Neural progenitor cell (in vitro differentiated cells): ENCODE results near the gene SMPDL3B. TPM values are rescaled to one million over a fixed set of nuclear protein-coding genes. Genes with fewer than 3 reads are reported as not detected.

Experiments
- DNase-seq: peaks from one replicate; pipeline ENCODE4 v3.0.0-alpha.2; 2016; ENCODE audit warnings: low spot score
- H2AFZ ChIP-seq: fragments of 200-600 bp; sonication (generic); replicated peaks from 2 replicates; pipeline ENCODE4 v1.6.1; 2016; ENCODE audit warnings: antibody characterized with exemption
- H3F3A ChIP-seq: fragments of 200-600 bp; sonication (generic); 2 replicates; pipeline ENCODE4 v1.6.1; 2016; ENCODE audit warnings: antibody characterized with exemption, low read depth
- H3K27ac ChIP-seq: fragments of 200-600 bp; sonication (generic); 2 replicates; pipeline ENCODE4 v1.5.1; 2016; ENCODE audit warnings: mild to moderate bottlenecking
- H3K27me3 ChIP-seq: fragments of 200-600 bp; sonication (generic); 2 replicates; pipeline ENCODE4 v1.6.1; 2016; ENCODE audit warnings: mild to moderate bottlenecking, moderate library complexity
- H3K36me3 ChIP-seq: fragments of 200-600 bp; sonication (generic); 2 replicates; pipeline ENCODE4 v1.5.1; 2016
- H3K4me1 ChIP-seq: fragments of 200-600 bp; sonication (generic); 2 replicates; pipeline ENCODE4 v1.6.1; 2016; ENCODE audit warnings: mixed run types
- H3K4me2 ChIP-seq: fragments of 200-600 bp; sonication (generic); 2 replicates; pipeline ENCODE4 v1.6.1; 2016
- H3K4me3 ChIP-seq: fragments of 200-600 bp; sonication (generic); 2 replicates; pipeline ENCODE4 v1.5.1; 2016
- H3K79me2 ChIP-seq: fragments of 200-600 bp; sonication (generic); 2 replicates; pipeline ENCODE4 v1.6.1; 2016; ENCODE audit warnings: low read depth
- H3K9ac ChIP-seq: fragments of 200-600 bp; sonication (generic); 2 replicates; pipeline ENCODE4 v1.6.1; 2016
- H3K9me3 ChIP-seq: fragments of 200-600 bp; sonication (generic); 2 replicates; pipeline ENCODE4 v1.5.1; 2016; ENCODE audit warnings: low read depth
- H4K20me1 ChIP-seq: fragments of 200-600 bp; sonication (generic); 2 replicates; pipeline ENCODE4 v1.6.1; 2016; ENCODE audit warnings: low read depth
- H3K27ac Mint-ChIP-seq: 3 replicates; pipeline ENCODE4 v1.8.0; 2021; ENCODE audit warnings: mixed read lengths
- H3K27me3 Mint-ChIP-seq: 2 replicates; pipeline ENCODE4 v1.8.0; 2022; ENCODE audit warnings: low read depth, mild to moderate bottlenecking, inconsistent platforms, moderate library complexity, mixed read lengths; ENCODE audit not compliant: insufficient read depth
- H3K36me3 Mint-ChIP-seq: 3 replicates; pipeline ENCODE4 v1.8.0; 2021; ENCODE audit warnings: mixed read lengths
- H3K4me1 Mint-ChIP-seq: 3 replicates; pipeline ENCODE4 v1.8.0; 2021; ENCODE audit warnings: mixed read lengths
- H3K4me3 Mint-ChIP-seq: 3 replicates; pipeline ENCODE4 v1.8.0; 2021; ENCODE audit warnings: mild to moderate bottlenecking, moderate library complexity, mixed read lengths
- H3K9me3 Mint-ChIP-seq: 3 replicates; pipeline ENCODE4 v1.8.0; 2020; ENCODE audit warnings: mixed read lengths
- EZH2 ChIP-seq: fragments of 200-600 bp; sonication (generic); IDR thresholded peaks from 2 replicates; pipeline ENCODE4 v1.6.1; 2017; ENCODE audit warnings: antibody characterized with exemption, mild to moderate bottlenecking, moderate library complexity
- EZH2phosphoT487 ChIP-seq: fragments of 200-600 bp; sonication (generic); IDR thresholded peaks from 2 replicates; pipeline ENCODE4 v1.6.1; 2017; ENCODE audit warnings: antibody characterized with exemption
- total RNA-seq: library from RNA; depleted of rRNA; stranded (reverse); fragments of >200 nt; gene quantifications from 2 replicates; pipeline ENCODE4 v1.2.3, GENCODE V29; 2015; ENCODE audit warnings: low replicate concordance
- TF ChIP-seq, protein P1 (sequence below): fragments of 200-600 bp; sonication (generic); IDR thresholded peaks from 2 replicates; pipeline ENCODE4 v1.5.1; 2017; ENCODE audit warnings: antibody characterized with exemption, mild to moderate bottlenecking

Gene SMPDL3B
- total RNA-seq, 1 donor from 2014 or later = 1.2 TPM

DNA sequence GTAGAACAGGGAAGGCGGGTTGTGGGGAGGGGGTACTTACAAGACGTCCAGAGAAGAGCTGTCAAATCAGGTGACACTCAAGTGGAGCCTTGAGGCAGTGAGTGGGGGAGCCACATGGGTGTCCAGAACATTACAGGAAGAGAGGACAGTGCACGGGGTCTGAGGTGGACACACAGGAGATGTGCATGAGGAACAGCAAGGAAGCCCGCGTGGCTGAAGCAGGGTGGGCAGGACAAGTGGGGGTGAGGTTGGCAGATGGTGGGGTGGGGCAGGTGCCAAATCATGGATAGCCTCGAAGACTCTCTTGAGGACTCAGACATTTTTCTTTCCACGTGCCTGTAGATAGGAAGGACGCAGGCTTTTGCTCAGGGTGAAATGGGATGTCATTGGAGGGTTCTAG is 921 bp downstream of the SMPDL3B start:
- peak overlapping the region; percentile 49 for H3K4me3 ChIP-seq
- no peaks in the 10 kb centered on the region for H3K36me3 Mint-ChIP-seq

DNA sequence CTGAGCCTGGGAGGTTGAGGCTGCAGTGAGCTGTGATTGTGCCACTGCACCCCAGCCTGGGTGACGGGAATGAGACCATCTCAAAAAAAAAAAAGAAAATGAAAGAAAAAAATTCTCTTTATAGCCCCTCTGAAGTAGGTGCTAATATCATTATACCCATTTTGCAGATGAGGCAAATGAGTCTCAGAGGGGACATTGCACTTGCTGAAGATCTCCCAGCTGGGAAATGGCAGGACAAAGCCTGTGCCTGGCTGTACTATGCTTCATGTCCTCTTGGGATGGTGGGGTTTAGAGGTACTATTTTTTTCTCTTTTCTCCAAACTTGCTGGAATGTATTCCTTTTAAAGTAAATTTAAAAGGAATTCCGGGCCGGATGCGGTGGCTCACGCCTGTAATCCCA is 1.6 kb downstream of the SMPDL3B start:
- H3K4me2 ChIP-seq = no peak overlapping the region
- no peak for DNase-seq

More for the DNA sequence above, 921 bp downstream of the SMPDL3B start:
- no peaks in the 10 kb centered on the region for H4K20me1 ChIP-seq
- Mint-ChIP-seq H3K4me3 (no peak overlapping the region), H3K27ac (no peak overlapping the region), H3K27me3 (peaks cover 19% of the 10 kb centered on the region), H3K4me1 (peaks cover 13% of the 10 kb centered on the region), H3K9me3 (no peaks in the 10 kb centered on the region)
- DNase-seq = no peak
- H3F3A ChIP-seq = peaks cover 29% of the 10 kb centered on the region
- H3K27ac ChIP-seq = no peak overlapping the region
- H2AFZ ChIP-seq = peak overlapping the region; percentile 98
- no peaks in the 10 kb centered on the region for H3K9me3 ChIP-seq
- H3K4me1 ChIP-seq = peaks cover 23% of the 10 kb centered on the region
- H3K9ac ChIP-seq = no peak overlapping the region
- H3K27me3 ChIP-seq = peaks cover 14% of the 10 kb centered on the region
- H3K4me2 ChIP-seq = peak overlapping the region; percentile 86
- no peaks in the 10 kb centered on the region for H3K79me2 ChIP-seq
- TF ChIP-seq EZH2phosphoT487 (no peak), EZH2 (no peak)
- TF ChIP-seq, protein P1, sequence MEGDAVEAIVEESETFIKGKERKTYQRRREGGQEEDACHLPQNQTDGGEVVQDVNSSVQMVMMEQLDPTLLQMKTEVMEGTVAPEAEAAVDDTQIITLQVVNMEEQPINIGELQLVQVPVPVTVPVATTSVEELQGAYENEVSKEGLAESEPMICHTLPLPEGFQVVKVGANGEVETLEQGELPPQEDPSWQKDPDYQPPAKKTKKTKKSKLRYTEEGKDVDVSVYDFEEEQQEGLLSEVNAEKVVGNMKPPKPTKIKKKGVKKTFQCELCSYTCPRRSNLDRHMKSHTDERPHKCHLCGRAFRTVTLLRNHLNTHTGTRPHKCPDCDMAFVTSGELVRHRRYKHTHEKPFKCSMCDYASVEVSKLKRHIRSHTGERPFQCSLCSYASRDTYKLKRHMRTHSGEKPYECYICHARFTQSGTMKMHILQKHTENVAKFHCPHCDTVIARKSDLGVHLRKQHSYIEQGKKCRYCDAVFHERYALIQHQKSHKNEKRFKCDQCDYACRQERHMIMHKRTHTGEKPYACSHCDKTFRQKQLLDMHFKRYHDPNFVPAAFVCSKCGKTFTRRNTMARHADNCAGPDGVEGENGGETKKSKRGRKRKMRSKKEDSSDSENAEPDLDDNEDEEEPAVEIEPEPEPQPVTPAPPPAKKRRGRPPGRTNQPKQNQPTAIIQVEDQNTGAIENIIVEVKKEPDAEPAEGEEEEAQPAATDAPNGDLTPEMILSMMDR = no peak
- no peaks in the 10 kb centered on the region for H3K36me3 ChIP-seq

DNA sequence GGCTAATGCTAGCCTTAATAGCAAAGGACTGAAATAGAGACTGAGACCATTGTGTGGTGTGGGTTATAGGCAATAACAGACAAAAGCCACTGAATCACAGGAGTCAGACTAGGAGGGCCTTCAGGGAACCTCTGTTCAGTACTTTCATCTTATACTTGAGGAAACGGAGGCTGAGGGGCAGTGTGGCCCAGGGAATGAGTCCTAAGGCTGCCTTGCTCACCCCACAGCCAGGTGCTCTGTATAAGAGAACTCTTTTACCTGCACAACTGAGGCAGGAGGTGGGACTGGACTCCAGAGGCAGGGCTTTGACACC is 2.7 kb downstream of the SMPDL3B start:
- no peak for DNase-seq
- H3K4me3 ChIP-seq = no peak overlapping the region
- H3K79me2 ChIP-seq = no peaks in the 10 kb centered on the region
- H3K27me3 ChIP-seq = peaks cover 14% of the 10 kb centered on the region
- no peak overlapping the region for H3K9ac ChIP-seq
- no peak overlapping the region for H3K27ac Mint-ChIP-seq
- no peak overlapping the region for H2AFZ ChIP-seq
- H3K36me3 ChIP-seq = no peaks in the 10 kb centered on the region
- H3K4me1 ChIP-seq = peaks cover 23% of the 10 kb centered on the region
- no peaks in the 10 kb centered on the region for H3K9me3 ChIP-seq
- H3K27me3 Mint-ChIP-seq = peaks cover 17% of the 10 kb centered on the region
- peaks cover 13% of the 10 kb centered on the region for H3K4me1 Mint-ChIP-seq
- H3K9me3 Mint-ChIP-seq = no peaks in the 10 kb centered on the region
- H4K20me1 ChIP-seq = no peaks in the 10 kb centered on the region
- no peak for TF ChIP-seq EZH2
- TF ChIP-seq, protein P1 = no peak
- TF ChIP-seq EZH2phosphoT487 = no peak
- H3K4me3 Mint-ChIP-seq = no peak overlapping the region
- H3K27ac ChIP-seq = no peak overlapping the region
- H3K36me3 Mint-ChIP-seq = no peaks in the 10 kb centered on the region
- peaks cover 29% of the 10 kb centered on the region for H3F3A ChIP-seq
- peak overlapping the region; percentile 49 for H3K4me2 ChIP-seq

More for the DNA sequence above, 1.6 kb downstream of the SMPDL3B start:
- Mint-ChIP-seq H3K4me1 (peaks cover 13% of the 10 kb centered on the region), H3K27ac (no peak overlapping the region), H3K4me3 (no peak overlapping the region), H3K36me3 (no peaks in the 10 kb centered on the region), H3K27me3 (peaks cover 19% of the 10 kb centered on the region), H3K9me3 (no peaks in the 10 kb centered on the region)
- no peak overlapping the region for H2AFZ ChIP-seq
- no peaks in the 10 kb centered on the region for H4K20me1 ChIP-seq
- H3K27ac ChIP-seq = no peak overlapping the region
- peaks cover 14% of the 10 kb centered on the region for H3K27me3 ChIP-seq
- H3K79me2 ChIP-seq = no peaks in the 10 kb centered on the region
- H3K4me3 ChIP-seq = no peak overlapping the region
- H3K9me3 ChIP-seq = no peaks in the 10 kb centered on the region
- H3K9ac ChIP-seq = no peak overlapping the region
- H3K4me1 ChIP-seq = peaks cover 23% of the 10 kb centered on the region
- TF ChIP-seq EZH2phosphoT487 (peak; percentile 9), EZH2 (no peak)
- TF ChIP-seq, protein P1 = no peak
- peaks cover 29% of the 10 kb centered on the region for H3F3A ChIP-seq
- H3K36me3 ChIP-seq = no peaks in the 10 kb centered on the region
